Measurements from ENCODE around the gene ASB8. TPM values are rescaled to one million over a fixed set of nuclear protein-coding genes. Genes with fewer than 3 reads are reported as not detected.

ASB8 gene
- total RNA-seq, 1 experiment from 2014 or later, result 17.1 TPM

DNA sequence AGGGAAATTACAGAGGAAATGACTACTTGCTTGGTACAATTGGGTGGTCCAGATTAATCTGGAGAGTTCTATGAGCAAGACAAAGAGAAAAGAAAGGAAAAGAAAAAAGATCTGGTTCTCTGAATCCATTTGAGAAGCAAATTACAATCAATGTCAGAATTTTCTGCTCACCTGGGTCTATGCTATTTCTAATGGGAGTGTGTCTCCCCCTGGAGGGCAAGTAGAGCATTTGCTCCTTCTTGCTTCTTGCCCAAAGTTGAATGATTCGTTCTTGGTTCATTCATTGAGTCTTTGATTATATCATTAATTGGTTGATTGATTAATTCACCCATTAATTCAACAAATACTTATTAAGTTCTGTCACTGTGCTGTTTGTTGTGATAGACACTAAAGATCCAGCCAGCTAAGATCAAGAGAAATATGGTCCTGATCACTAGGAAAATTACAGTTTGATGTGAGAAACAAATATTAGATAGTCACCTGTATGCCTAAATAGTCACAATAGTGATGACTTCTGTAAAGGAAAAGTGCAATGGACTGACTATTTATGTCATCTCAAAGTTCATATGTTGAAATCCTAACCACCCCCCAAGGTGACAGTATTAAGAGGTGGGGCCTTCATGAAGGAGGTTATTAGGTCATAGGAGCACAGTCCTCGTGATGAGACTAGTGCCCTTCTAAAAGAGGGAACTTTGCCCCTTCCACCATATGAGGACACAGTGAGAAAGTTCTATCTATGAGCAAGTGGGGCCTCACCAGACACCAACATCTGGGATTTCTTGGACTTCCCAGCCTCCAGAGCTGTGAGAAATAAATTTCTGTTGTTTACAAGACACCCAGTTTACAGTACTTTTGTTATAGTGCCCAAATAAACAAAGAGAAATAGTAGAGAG, 8.0 kb upstream of the ASB8 start:
- Histone ChIP-seq H3K4me3 (ENCODE audit: low read depth in 2 of 2, low read length in 2 of 2) (no peak overlapping the region), H3K4me1 (ENCODE audit: control insufficient read depth, insufficient read depth, low read length) (no peaks in the 10 kb centered on the region), H3K9me3 (ENCODE audit: control insufficient read depth, insufficient read depth, low read depth, low read length) (no peaks in the 10 kb centered on the region), H3K27me3 (ENCODE audit: control insufficient read depth, insufficient read depth, low read length) (peaks cover 2% of the 10 kb centered on the region; the same call in 1 of the 2 replicates), H3K27ac (ENCODE audit: low read length) (no peak overlapping the region), H3K36me3 (ENCODE audit: control insufficient read depth, insufficient read depth, low read length) (no peaks in the 10 kb centered on the region)
- ChIA-PET POLR2A (no interaction called here), CTCF (interaction anchor here (0.6 kb wide), 1 partner anchor 216 kb away, joined by 3 read pairs; no protein-coding TSS in a partner anchor)
- DNase-seq (ENCODE audit: low read depth, low spot score), result peak; percentile 52
- TF ChIP-seq, protein P1, sequence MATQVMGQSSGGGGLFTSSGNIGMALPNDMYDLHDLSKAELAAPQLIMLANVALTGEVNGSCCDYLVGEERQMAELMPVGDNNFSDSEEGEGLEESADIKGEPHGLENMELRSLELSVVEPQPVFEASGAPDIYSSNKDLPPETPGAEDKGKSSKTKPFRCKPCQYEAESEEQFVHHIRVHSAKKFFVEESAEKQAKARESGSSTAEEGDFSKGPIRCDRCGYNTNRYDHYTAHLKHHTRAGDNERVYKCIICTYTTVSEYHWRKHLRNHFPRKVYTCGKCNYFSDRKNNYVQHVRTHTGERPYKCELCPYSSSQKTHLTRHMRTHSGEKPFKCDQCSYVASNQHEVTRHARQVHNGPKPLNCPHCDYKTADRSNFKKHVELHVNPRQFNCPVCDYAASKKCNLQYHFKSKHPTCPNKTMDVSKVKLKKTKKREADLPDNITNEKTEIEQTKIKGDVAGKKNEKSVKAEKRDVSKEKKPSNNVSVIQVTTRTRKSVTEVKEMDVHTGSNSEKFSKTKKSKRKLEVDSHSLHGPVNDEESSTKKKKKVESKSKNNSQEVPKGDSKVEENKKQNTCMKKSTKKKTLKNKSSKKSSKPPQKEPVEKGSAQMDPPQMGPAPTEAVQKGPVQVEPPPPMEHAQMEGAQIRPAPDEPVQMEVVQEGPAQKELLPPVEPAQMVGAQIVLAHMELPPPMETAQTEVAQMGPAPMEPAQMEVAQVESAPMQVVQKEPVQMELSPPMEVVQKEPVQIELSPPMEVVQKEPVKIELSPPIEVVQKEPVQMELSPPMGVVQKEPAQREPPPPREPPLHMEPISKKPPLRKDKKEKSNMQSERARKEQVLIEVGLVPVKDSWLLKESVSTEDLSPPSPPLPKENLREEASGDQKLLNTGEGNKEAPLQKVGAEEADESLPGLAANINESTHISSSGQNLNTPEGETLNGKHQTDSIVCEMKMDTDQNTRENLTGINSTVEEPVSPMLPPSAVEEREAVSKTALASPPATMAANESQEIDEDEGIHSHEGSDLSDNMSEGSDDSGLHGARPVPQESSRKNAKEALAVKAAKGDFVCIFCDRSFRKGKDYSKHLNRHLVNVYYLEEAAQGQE (IDR thresholded peaks at IDR 0.05; ENCODE audit: insufficient read depth in 1 of 2, low read depth in 2 of 2, low read length in 1 of 2), result no peak
- no peak for TF ChIP-seq POLR2AphosphoS5 (IDR thresholded peaks at IDR 0.05; ENCODE audit: low read depth, low read length)
- TF ChIP-seq, protein P2, sequence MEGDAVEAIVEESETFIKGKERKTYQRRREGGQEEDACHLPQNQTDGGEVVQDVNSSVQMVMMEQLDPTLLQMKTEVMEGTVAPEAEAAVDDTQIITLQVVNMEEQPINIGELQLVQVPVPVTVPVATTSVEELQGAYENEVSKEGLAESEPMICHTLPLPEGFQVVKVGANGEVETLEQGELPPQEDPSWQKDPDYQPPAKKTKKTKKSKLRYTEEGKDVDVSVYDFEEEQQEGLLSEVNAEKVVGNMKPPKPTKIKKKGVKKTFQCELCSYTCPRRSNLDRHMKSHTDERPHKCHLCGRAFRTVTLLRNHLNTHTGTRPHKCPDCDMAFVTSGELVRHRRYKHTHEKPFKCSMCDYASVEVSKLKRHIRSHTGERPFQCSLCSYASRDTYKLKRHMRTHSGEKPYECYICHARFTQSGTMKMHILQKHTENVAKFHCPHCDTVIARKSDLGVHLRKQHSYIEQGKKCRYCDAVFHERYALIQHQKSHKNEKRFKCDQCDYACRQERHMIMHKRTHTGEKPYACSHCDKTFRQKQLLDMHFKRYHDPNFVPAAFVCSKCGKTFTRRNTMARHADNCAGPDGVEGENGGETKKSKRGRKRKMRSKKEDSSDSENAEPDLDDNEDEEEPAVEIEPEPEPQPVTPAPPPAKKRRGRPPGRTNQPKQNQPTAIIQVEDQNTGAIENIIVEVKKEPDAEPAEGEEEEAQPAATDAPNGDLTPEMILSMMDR (IDR thresholded peaks at IDR 0.05), result peak; percentile 86; the same call in 1 of the 2 replicates
- in situ Hi-C loops (cut with HindIII; ENCODE audit: low pct_unique_long_range_greater_than_20kb, low sequenced_read_pairs), result no loop called here
- no TSS peak for BruUV-seq (replicated peaks)
- intact Hi-C loops (cut with micrococcal nuclease; ENCODE audit: unreplicated experiment), result loop anchor here (10.0 kb wide), 2 partner anchors 81 to 211 kb away; no protein-coding TSS in a partner anchor
- ATAC-seq, result peak; percentile 87; the same call in 1 of the 2 replicates

DNA sequence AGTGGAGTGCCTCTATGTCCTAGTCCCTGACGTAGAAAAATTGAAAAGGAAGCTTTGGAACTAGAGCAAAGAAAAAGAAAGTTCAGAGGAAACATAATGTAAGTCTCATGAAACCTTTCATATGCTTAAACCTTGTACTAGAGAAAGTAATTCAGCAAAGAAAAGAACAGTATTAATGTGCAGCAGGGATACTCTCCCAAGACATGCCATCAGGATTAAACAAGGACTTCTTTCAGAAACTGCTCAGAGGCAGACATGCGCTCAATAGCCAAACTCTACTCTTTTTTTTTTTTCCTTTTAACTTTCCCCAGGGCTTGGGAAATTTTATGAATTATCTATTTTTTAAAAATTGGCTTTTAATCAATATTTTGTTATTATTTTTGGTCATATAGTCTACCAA, 7.1 kb upstream of the ASB8 start:
- ChIA-PET CTCF (interaction anchor here (0.6 kb wide), 1 partner anchor 215 kb away, joined by 3 read pairs; no protein-coding TSS in a partner anchor), POLR2A (no interaction called here)
- H3K9me3 ChIP-seq (ENCODE audit: control insufficient read depth, insufficient read depth, low read depth, low read length), result no peaks in the 10 kb centered on the region
- intact Hi-C loops (cut with micrococcal nuclease; ENCODE audit: unreplicated experiment) (loop anchor here (10.0 kb wide), 2 partner anchors 80 to 210 kb away; no protein-coding TSS in a partner anchor), in situ Hi-C loops (cut with HindIII; ENCODE audit: low pct_unique_long_range_greater_than_20kb, low sequenced_read_pairs) (no loop called here)
- TF ChIP-seq, protein P2 (IDR thresholded peaks at IDR 0.05), result no peak
- TF ChIP-seq SIN3A (IDR thresholded peaks at IDR 0.05; ENCODE audit: borderline replicate concordance, insufficient read depth, low read depth, low read length), result no peak
- TF ChIP-seq POLR2AphosphoS5 (IDR thresholded peaks at IDR 0.05; ENCODE audit: low read depth, low read length), result no peak
- no peak for TF ChIP-seq TCF7L2 (IDR thresholded peaks at IDR 0.05; ENCODE audit: low read depth, low read length)
- H3K36me3 ChIP-seq (ENCODE audit: control insufficient read depth, insufficient read depth, low read length), result no peaks in the 10 kb centered on the region
- BruUV-seq (replicated peaks), result no TSS peak
- DNase-seq (ENCODE audit: low read depth, low spot score) (no peak), ATAC-seq (no peak)
- H3K4me1 ChIP-seq (ENCODE audit: control insufficient read depth, insufficient read depth, low read length), result no peaks in the 10 kb centered on the region
- H3K27ac ChIP-seq (ENCODE audit: low read length), result no peak overlapping the region
- no peak overlapping the region for H3K4me3 ChIP-seq (ENCODE audit: low read depth in 2 of 2, low read length in 2 of 2)
- peaks cover 2% of the 10 kb centered on the region; the same call in 1 of the 2 replicates for H3K27me3 ChIP-seq (ENCODE audit: control insufficient read depth, insufficient read depth, low read length)
